Fibroblast of mammary gland (primary cell): ENCODE measurements around the gene STMN3.
"Not testable (repeated sequence)": the region's sequence is repeated elsewhere in the genome, so short reads cannot be mapped to it uniquely, and the experiment has no call there.

Experiments used
- DNase-seq: peaks from one replicate; pipeline ENCODE4 v3.0.0-alpha.2; 2010; ENCODE audit warnings: low read depth
- H3K4me3 ChIP-seq: 2 replicates; pipeline ENCODE4 v1.5.1; 2011; ENCODE audit warnings: low read depth, mild to moderate bottlenecking, low read length, moderate library complexity; ENCODE audit not compliant: control insufficient read depth
- TF ChIP-seq, protein P1 (sequence below): conservative IDR thresholded peaks from 2 replicates; pipeline ENCODE4 v1.5.1; 2011; ENCODE audit warnings: low read depth, low read length, inconsistent platforms; ENCODE audit not compliant: control insufficient read depth, insufficient read depth

STMN3 gene

GRCh38 chr20:63673951-63674350 is 20.7 kb upstream of the STMN3 start:
- TF ChIP-seq, protein P1, sequence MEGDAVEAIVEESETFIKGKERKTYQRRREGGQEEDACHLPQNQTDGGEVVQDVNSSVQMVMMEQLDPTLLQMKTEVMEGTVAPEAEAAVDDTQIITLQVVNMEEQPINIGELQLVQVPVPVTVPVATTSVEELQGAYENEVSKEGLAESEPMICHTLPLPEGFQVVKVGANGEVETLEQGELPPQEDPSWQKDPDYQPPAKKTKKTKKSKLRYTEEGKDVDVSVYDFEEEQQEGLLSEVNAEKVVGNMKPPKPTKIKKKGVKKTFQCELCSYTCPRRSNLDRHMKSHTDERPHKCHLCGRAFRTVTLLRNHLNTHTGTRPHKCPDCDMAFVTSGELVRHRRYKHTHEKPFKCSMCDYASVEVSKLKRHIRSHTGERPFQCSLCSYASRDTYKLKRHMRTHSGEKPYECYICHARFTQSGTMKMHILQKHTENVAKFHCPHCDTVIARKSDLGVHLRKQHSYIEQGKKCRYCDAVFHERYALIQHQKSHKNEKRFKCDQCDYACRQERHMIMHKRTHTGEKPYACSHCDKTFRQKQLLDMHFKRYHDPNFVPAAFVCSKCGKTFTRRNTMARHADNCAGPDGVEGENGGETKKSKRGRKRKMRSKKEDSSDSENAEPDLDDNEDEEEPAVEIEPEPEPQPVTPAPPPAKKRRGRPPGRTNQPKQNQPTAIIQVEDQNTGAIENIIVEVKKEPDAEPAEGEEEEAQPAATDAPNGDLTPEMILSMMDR, result no peak
- no peak overlapping the region for H3K4me3 ChIP-seq
- DNase-seq, result no peak

- no peak overlapping the region for H3K4me3 ChIP-seq
- TF ChIP-seq, protein P1, result no peak
- DNase-seq, result no peak
Measured at GRCh38 chr20:63672666-63673065, 19.4 kb upstream of the STMN3 start.

- H3K4me3 ChIP-seq, DNase-seq: not testable (repeated sequence)
Measured at GRCh38 chr20:63671695-63672094, 18.5 kb upstream of the STMN3 start.

GRCh38 chr20:63668351-63668750 is 15.1 kb upstream of the STMN3 start:
- no peak overlapping the region for H3K4me3 ChIP-seq
- DNase-seq, result no peak
- TF ChIP-seq, protein P1, result no peak

GRCh38 chr20:63667858-63668257 is 14.6 kb upstream of the STMN3 start:
- DNase-seq, result no peak
- H3K4me3 ChIP-seq, result no peak overlapping the region
- TF ChIP-seq, protein P1, result no peak

DNA sequence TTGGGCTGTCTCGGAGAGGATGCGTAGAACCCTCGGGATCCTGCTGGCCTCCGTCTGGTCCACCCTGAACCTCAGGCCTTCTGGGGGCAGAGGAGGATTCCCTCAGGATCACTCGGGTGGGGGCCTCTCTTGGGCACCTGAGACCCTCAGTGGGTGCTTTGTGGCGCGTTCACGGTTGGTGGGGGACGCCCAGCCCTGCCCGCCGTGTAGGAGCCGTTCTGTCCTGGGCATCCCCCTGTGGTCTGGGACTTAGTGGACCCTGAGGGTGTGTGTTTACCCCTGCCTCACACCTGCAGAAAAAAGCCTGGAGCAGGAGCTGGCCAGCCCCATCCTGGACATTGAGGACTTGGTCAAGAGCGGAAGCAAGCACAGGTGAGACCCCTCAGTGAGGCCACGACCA is 12.5 kb upstream of the STMN3 start:
- TF ChIP-seq, protein P1, result no peak

GRCh38 chr20:63664861-63665594 is 11.8 kb upstream of the STMN3 start:
- TF ChIP-seq, protein P1, result no peak
- no peak overlapping the region for H3K4me3 ChIP-seq
- DNase-seq, result no peak

More for the DNA sequence above, 12.5 kb upstream of the STMN3 start:
- DNase-seq, result no peak
- no peak overlapping the region for H3K4me3 ChIP-seq
